H9 (cell line): ENCODE results near the gene HOXD11. TPM values are rescaled to one million over a fixed set of nuclear protein-coding genes. Genes with fewer than 3 reads are reported as not detected.

Source experiments
- DNase-seq: peaks from one replicate; pipeline ENCODE4 v3.0.0-alpha.2; 2017
- H2AFZ ChIP-seq: one replicate; pipeline ENCODE4 v1.6.1; 2013; ENCODE audit warnings: mild to moderate bottlenecking, low read length, control low read depth, moderate library complexity
- H2AK5ac ChIP-seq: 2 replicates; pipeline ENCODE4 v1.6.1; 2013; ENCODE audit warnings: low read length, control low read depth, mixed read lengths; ENCODE audit not compliant: insufficient read length
- H2BK120ac ChIP-seq: one replicate; pipeline ENCODE4 v1.6.1; 2013; ENCODE audit warnings: low read depth, mild to moderate bottlenecking, low read length, control low read depth, inconsistent platforms; ENCODE audit not compliant: poor library complexity, severe bottlenecking
- H2BK12ac ChIP-seq: 2 replicates; pipeline ENCODE4 v1.6.1; 2013; ENCODE audit warnings: low read length, control low read depth, mixed read lengths, low read depth; ENCODE audit not compliant: insufficient read length
- H2BK15ac ChIP-seq: 2 replicates; pipeline ENCODE4 v1.6.1; 2013; ENCODE audit warnings: low read depth, low read length, control low read depth
- H2BK20ac ChIP-seq: one replicate; pipeline ENCODE4 v1.6.1; 2013; ENCODE audit warnings: low read depth, mild to moderate bottlenecking, low read length, control low read depth, inconsistent platforms; ENCODE audit not compliant: poor library complexity, severe bottlenecking
- H2BK5ac ChIP-seq: 2 replicates; pipeline ENCODE4 v1.6.1; 2013; ENCODE audit warnings: low read length, control low read depth, mixed read lengths; ENCODE audit not compliant: insufficient read length
- H3K14ac ChIP-seq: 2 replicates; pipeline ENCODE4 v1.6.1; 2013; ENCODE audit warnings: low read length, control low read depth; ENCODE audit not compliant: insufficient read depth
- H3K18ac ChIP-seq: 2 replicates; pipeline ENCODE4 v1.6.1; 2013; ENCODE audit warnings: low read depth, mild to moderate bottlenecking, mixed read lengths, low read length, control low read depth; ENCODE audit not compliant: insufficient read length
- H3K23ac ChIP-seq: 2 replicates; pipeline ENCODE4 v1.6.1; 2013; ENCODE audit warnings: low read length, control low read depth, mixed read lengths, low read depth; ENCODE audit not compliant: insufficient read length
- H3K23me2 ChIP-seq: 2 replicates; pipeline ENCODE4 v1.6.1; 2013; ENCODE audit warnings: low read depth, mild to moderate bottlenecking, mixed read lengths, low read length, control low read depth; ENCODE audit not compliant: insufficient read length, poor library complexity, severe bottlenecking
- H3K27ac ChIP-seq: 2 replicates; pipeline ENCODE4 v1.5.1; 2013; ENCODE audit warnings: low read length, control low read depth, mixed read lengths, low read depth; ENCODE audit not compliant: insufficient read length
- H3K27me3 ChIP-seq: 2 replicates; pipeline ENCODE4 v1.6.1; 2013; ENCODE audit warnings: low read length, control low read depth, inconsistent platforms; ENCODE audit not compliant: insufficient read depth
- H3K4ac ChIP-seq: 2 replicates; pipeline ENCODE4 v1.6.1; 2013; ENCODE audit warnings: low read depth, mild to moderate bottlenecking, control low read depth, inconsistent platforms, low read length, moderate library complexity
- H3K4me1 ChIP-seq: 2 replicates; pipeline ENCODE4 v1.6.1; 2013; ENCODE audit warnings: low read length, control low read depth, inconsistent platforms; ENCODE audit not compliant: insufficient read depth
- H3K4me2 ChIP-seq: 2 replicates; pipeline ENCODE4 v1.6.1; 2013; ENCODE audit warnings: low read length, control low read depth, mixed read lengths; ENCODE audit not compliant: insufficient read length, insufficient read depth
- H3K56ac ChIP-seq: 2 replicates; pipeline ENCODE4 v1.6.1; 2013; ENCODE audit warnings: low read depth, mild to moderate bottlenecking, mixed read lengths, low read length, control low read depth; ENCODE audit not compliant: insufficient read length
- H3K79me1 ChIP-seq: 2 replicates; pipeline ENCODE4 v1.6.1; 2013; ENCODE audit warnings: low read depth, mild to moderate bottlenecking, moderate library complexity, low read length, control low read depth, inconsistent platforms; ENCODE audit not compliant: insufficient read depth, poor library complexity, severe bottlenecking
- H3K79me2 ChIP-seq: 2 replicates; pipeline ENCODE4 v1.6.1; 2013; ENCODE audit warnings: low read length, control low read depth, inconsistent platforms; ENCODE audit not compliant: insufficient read depth
- H3K9ac ChIP-seq: 2 replicates; pipeline ENCODE4 v1.6.1; 2013; ENCODE audit warnings: low read length, control low read depth, mixed read lengths; ENCODE audit not compliant: insufficient read length; ENCODE audit errors: extremely low read depth
- H3K9me3 ChIP-seq: one replicate; pipeline ENCODE4 v1.6.1; 2013; ENCODE audit warnings: low read depth, low read length, inconsistent platforms; ENCODE audit not compliant: control insufficient read depth
- H3T11ph ChIP-seq: one replicate; pipeline ENCODE4 v1.6.1; 2013; ENCODE audit warnings: mild to moderate bottlenecking, low read length, control low read depth, inconsistent platforms
- H4K20me1 ChIP-seq: one replicate; pipeline ENCODE4 v1.6.1; 2013; ENCODE audit not compliant: control insufficient read depth, insufficient read length, insufficient read depth
- H4K5ac ChIP-seq: 2 replicates; pipeline ENCODE4 v1.6.1; 2013; ENCODE audit warnings: low read depth, mild to moderate bottlenecking, mixed read lengths, low read length, control low read depth; ENCODE audit not compliant: insufficient read length
- H4K8ac ChIP-seq: replicated peaks from 2 replicates; pipeline ENCODE4 v1.6.1; 2013; ENCODE audit warnings: low read length, control low read depth, mixed read lengths, low read depth; ENCODE audit not compliant: insufficient read length
- H4K91ac ChIP-seq: 2 replicates; pipeline ENCODE4 v1.6.1; 2013; ENCODE audit warnings: low read depth, mild to moderate bottlenecking, moderate library complexity, mixed read lengths, low read length, control low read depth; ENCODE audit not compliant: insufficient read length
- H3K27ac Mint-ChIP-seq, 3 experiments: 2 replicates in 2 of 3; 3 replicates in 1 of 3; pipeline ENCODE4 v1.8.0; 2020 to 2021; ENCODE audit warnings: mixed read lengths in 3 of 3, mild to moderate bottlenecking in 1 of 3, moderate library complexity in 1 of 3
- H3K27me3 Mint-ChIP-seq: 2 replicates; pipeline ENCODE4 v1.8.0; 2021; ENCODE audit warnings: low read depth, mild to moderate bottlenecking, moderate library complexity, mixed read lengths
- H3K36me3 Mint-ChIP-seq, 3 experiments: 2 replicates in 2 of 3; 3 replicates in 1 of 3; pipeline ENCODE4 v1.8.0; 2020 to 2021; ENCODE audit warnings: low read depth in 3 of 3, mixed read lengths in 3 of 3; ENCODE audit not compliant: insufficient read depth in 1 of 3
- H3K4me1 Mint-ChIP-seq, 2 experiments: 2 replicates each; pipeline ENCODE4 v1.8.0; 2020; ENCODE audit warnings: mixed read lengths in 2 of 2
- H3K4me3 Mint-ChIP-seq, 2 experiments: 2 replicates in 1 of 2; 3 replicates in 1 of 2; pipeline ENCODE4 v1.8.0; 2020 to 2021; ENCODE audit warnings: mild to moderate bottlenecking in 2 of 2, mixed read lengths in 2 of 2, moderate library complexity in 1 of 2
- H3K9me3 Mint-ChIP-seq, 2 experiments: 2 replicates in 1 of 2; 3 replicates in 1 of 2; pipeline ENCODE4 v1.8.0; 2020; ENCODE audit warnings: mild to moderate bottlenecking in 2 of 2, mixed read lengths in 2 of 2, moderate library complexity in 1 of 2
- CTCF ChIP-seq: fragments of 200-600 bp; sonication (generic); conservative IDR thresholded peaks from 3 replicates; pipeline ENCODE4 v1.8.0; 2021; ENCODE audit warnings: antibody characterized with exemption, mild to moderate bottlenecking
- WGBS: extraction: QIAGEN DNeasy Blood & Tissue Kit; methylation state at CpG from one replicate; pipeline ENCODE4 v1.1.7; 2013; ENCODE audit warnings: missing lambda C conversion rate, low lambda C conversion rate, mixed read lengths; ENCODE audit not compliant: insufficient read length; ENCODE audit errors: extremely low coverage; 5-methylcytosine and 5-hydroxymethylcytosine counted together
- total RNA-seq: library from RNA; stranded (reverse); gene quantifications from 2 replicates; pipeline ENCODE4 v1.2.1, GENCODE V29; 2021

The HOXD11 gene
- total RNA-seq, 1 experiment from 2014 or later, result not detected

GRCh38 chr2:176146101-176146500 is 39.0 kb downstream of the HOXD11 start:
- H2BK12ac ChIP-seq, result no peak overlapping the region
- H3K23ac ChIP-seq, result no peak overlapping the region
- H2BK15ac ChIP-seq, result no peak overlapping the region
- Mint-ChIP-seq H3K27ac (no peak overlapping the region), H3K4me1 (peaks cover 2 to 15% of the 10 kb centered on the region in 2 experiments; a peak in 3 of 4 replicates), H3K27me3 (peaks cover 100% of the 10 kb centered on the region), H3K9me3 (peaks cover under 1 to 10% of the 10 kb centered on the region in 2 experiments; a peak in 4 of 5 replicates), H3K4me3 (no peak overlapping the region), H3K36me3 (no peaks in the 10 kb centered on the region; a peak in 1 of 7 replicates)
- H4K20me1 ChIP-seq, result no peaks in the 10 kb centered on the region
- H2BK120ac ChIP-seq, result no peak overlapping the region
- no peaks in the 10 kb centered on the region for H3K79me2 ChIP-seq
- H3K27me3 ChIP-seq, result peaks cover 93% of the 10 kb centered on the region
- no CpG with 5 or more reads among the region's 6 CpGs for WGBS
- no peak overlapping the region for H2BK20ac ChIP-seq
- H3K9me3 ChIP-seq, result no peaks in the 10 kb centered on the region
- no peak overlapping the region for H2AK5ac ChIP-seq
- H3K56ac ChIP-seq, result no peak overlapping the region
- H3K4me1 ChIP-seq, result no peaks in the 10 kb centered on the region
- H3K18ac ChIP-seq, result no peak overlapping the region
- H3K4ac ChIP-seq, result no peak overlapping the region
- H3K4me2 ChIP-seq, result no peak overlapping the region
- no peaks in the 10 kb centered on the region for H3K79me1 ChIP-seq
- H4K8ac ChIP-seq, result no peak overlapping the region
- H2AFZ ChIP-seq, result no peak overlapping the region
- H3K27ac ChIP-seq, result no peak overlapping the region
- no peak for TF ChIP-seq CTCF
- H3K14ac ChIP-seq, result no peak overlapping the region
- no peak overlapping the region for H3T11ph ChIP-seq
- H4K5ac ChIP-seq, result no peak overlapping the region
- no peaks in the 10 kb centered on the region for H3K23me2 ChIP-seq
- no peak overlapping the region for H3K9ac ChIP-seq
- H2BK5ac ChIP-seq, result no peak overlapping the region
- DNase-seq, result no peak
- no peak overlapping the region for H4K91ac ChIP-seq
